GM23338 (cell line): Measurements from ENCODE around the gene EFS.

Experiments
- EZH2 ChIP-seq: fragments of 200-600 bp; sonication (generic); IDR thresholded peaks from one replicate; pipeline ENCODE4 v1.8.0; 2017; ENCODE audit warnings: antibody characterized with exemption, mild to moderate bottlenecking, low read depth; ENCODE audit not compliant: unreplicated experiment
- POLR2AphosphoS5 ChIP-seq: IDR thresholded peaks from 2 replicates; pipeline ENCODE4 v1.6.1; 2016; ENCODE audit warnings: antibody characterized with exemption, low read depth
- TF ChIP-seq, protein P1 (sequence below), 2 experiments: fragments of 200-600 bp in 1 of 2; sonication (generic) in 1 of 2; conservative IDR thresholded peaks; 2 replicates each; pipeline versions ENCODE4 v1.5.1 to v1.6.1; 2016 to 2017; ENCODE audit warnings: antibody characterized with exemption in 2 of 2, low read depth in 2 of 2, mild to moderate bottlenecking in 2 of 2, moderate library complexity in 1 of 2

DNA sequence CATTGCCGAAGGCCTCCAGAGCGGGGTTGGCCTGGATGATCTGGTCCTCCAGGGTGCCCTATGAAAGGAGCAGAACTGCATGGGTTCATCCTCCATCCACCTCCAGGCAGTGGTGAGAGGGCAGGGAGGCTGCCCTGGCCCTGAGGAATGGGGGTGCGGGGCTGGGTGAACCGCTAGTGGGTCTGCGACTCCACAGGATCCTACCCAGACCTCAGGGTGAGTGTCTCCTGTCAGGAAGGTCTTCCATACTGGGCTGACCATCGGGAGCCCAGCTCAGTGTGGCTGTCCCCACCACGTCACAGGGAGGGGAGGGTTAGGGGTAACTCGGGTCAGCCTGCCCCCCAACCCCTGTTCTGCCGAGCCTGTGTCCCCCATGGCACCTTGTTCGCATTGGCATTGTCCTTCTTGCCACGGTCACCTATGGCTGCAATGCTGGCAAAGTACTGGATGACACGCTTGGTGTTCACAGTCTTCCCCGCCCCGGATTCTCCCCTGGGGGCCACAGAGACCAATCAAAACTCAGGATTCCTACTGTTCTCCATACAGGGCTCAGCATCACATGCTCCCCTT, 39.4 kb upstream of the EFS start:
- TF ChIP-seq, protein P1, sequence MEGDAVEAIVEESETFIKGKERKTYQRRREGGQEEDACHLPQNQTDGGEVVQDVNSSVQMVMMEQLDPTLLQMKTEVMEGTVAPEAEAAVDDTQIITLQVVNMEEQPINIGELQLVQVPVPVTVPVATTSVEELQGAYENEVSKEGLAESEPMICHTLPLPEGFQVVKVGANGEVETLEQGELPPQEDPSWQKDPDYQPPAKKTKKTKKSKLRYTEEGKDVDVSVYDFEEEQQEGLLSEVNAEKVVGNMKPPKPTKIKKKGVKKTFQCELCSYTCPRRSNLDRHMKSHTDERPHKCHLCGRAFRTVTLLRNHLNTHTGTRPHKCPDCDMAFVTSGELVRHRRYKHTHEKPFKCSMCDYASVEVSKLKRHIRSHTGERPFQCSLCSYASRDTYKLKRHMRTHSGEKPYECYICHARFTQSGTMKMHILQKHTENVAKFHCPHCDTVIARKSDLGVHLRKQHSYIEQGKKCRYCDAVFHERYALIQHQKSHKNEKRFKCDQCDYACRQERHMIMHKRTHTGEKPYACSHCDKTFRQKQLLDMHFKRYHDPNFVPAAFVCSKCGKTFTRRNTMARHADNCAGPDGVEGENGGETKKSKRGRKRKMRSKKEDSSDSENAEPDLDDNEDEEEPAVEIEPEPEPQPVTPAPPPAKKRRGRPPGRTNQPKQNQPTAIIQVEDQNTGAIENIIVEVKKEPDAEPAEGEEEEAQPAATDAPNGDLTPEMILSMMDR (conservative IDR thresholded peaks at IDR 0.05; ENCODE audit: low read depth in 2 of 2), result no peak
- no peak for TF ChIP-seq POLR2AphosphoS5
- TF ChIP-seq EZH2, result no peak
